Esophagus muscularis mucosa (tissue), 3 donors: ENCODE results near the gene KRT6B.

ENCODE experiments used
- POLR2A ChIP-seq: fragments of 450-650 bp; IDR thresholded peaks from one replicate; pipeline ENCODE4 v1.6.1; 2017; ENCODE audit warnings: antibody characterized with exemption, moderate library complexity, mild to moderate bottlenecking, low read depth
- POLR2AphosphoS5 ChIP-seq, 2 donors: sonication (generic); formaldehyde crosslinking; IDR thresholded peaks; one replicate each; pipeline ENCODE4 v1.6.1; 2017; ENCODE audit warnings: antibody characterized with exemption in 2 of 2
- TF ChIP-seq, protein P1 (sequence below), 3 experiments: fragments of 200-600 bp in 2 of 3; fragments of 450-650 bp in 1 of 3; sonication (generic) in 2 of 3; IDR thresholded peaks; one replicate each; pipeline ENCODE4 v1.5.1; 2017 to 2019; ENCODE audit warnings: antibody characterized with exemption in 3 of 3, mild to moderate bottlenecking in 2 of 3, moderate library complexity in 1 of 3

- no peak for TF ChIP-seq POLR2AphosphoS5 (IDR thresholded peaks at IDR 0.05)
- TF ChIP-seq, protein P1, sequence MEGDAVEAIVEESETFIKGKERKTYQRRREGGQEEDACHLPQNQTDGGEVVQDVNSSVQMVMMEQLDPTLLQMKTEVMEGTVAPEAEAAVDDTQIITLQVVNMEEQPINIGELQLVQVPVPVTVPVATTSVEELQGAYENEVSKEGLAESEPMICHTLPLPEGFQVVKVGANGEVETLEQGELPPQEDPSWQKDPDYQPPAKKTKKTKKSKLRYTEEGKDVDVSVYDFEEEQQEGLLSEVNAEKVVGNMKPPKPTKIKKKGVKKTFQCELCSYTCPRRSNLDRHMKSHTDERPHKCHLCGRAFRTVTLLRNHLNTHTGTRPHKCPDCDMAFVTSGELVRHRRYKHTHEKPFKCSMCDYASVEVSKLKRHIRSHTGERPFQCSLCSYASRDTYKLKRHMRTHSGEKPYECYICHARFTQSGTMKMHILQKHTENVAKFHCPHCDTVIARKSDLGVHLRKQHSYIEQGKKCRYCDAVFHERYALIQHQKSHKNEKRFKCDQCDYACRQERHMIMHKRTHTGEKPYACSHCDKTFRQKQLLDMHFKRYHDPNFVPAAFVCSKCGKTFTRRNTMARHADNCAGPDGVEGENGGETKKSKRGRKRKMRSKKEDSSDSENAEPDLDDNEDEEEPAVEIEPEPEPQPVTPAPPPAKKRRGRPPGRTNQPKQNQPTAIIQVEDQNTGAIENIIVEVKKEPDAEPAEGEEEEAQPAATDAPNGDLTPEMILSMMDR (IDR thresholded peaks at IDR 0.05) = no peak
- no peak for TF ChIP-seq POLR2A
Observed at GRCh38 chr12:52442600-52443061, 9.3 kb downstream of the KRT6B start.
